K562 (cell line): Measurements from ENCODE around the gene RTF1. TPM values are rescaled to one million over a fixed set of nuclear protein-coding genes. Genes with fewer than 3 reads are reported as not detected.

Experiments used
- ATF6 ChIP-seq: sonication (generic); formaldehyde crosslinking; IDR thresholded peaks from 2 replicates; pipeline ENCODE4 v1.4.0; 2020; ENCODE audit warnings: mild to moderate bottlenecking, missing genetic modification reagents
- ATF7 ChIP-seq: fragments of 450-650 bp; IDR thresholded peaks from 2 replicates; pipeline ENCODE4 v1.7.1; 2014; ENCODE audit warnings: mild to moderate bottlenecking, moderate library complexity
- C11orf30 ChIP-seq: fragments of 450-650 bp; IDR thresholded peaks from 2 replicates; pipeline ENCODE4 v1.6.1; 2016; ENCODE audit warnings: low read depth, mild to moderate bottlenecking
- CHD4 ChIP-seq: fragments of 200-600 bp; sonication (generic); IDR thresholded peaks from 3 replicates; pipeline ENCODE4 v1.6.1; 2012; ENCODE audit warnings: low read depth, mild to moderate bottlenecking, mixed read lengths, low read length, inconsistent platforms; ENCODE audit not compliant: insufficient read depth, insufficient replicate concordance, poor library complexity, severe bottlenecking
- ELK3 ChIP-seq: fragments of 450-650 bp; formaldehyde crosslinking; IDR thresholded peaks from 2 replicates; pipeline ENCODE4 v1.4.0; 2020; ENCODE audit warnings: mild to moderate bottlenecking
- EZH2 ChIP-seq: IDR thresholded peaks from 2 replicates; pipeline ENCODE4 v1.6.1; 2012; ENCODE audit warnings: low read depth, mild to moderate bottlenecking, inconsistent platforms, low read length, borderline replicate concordance
- FIP1L1 ChIP-seq: fragments of 200-400 bp; formaldehyde crosslinking; IDR thresholded peaks from 2 replicates; pipeline ENCODE4 v1.6.1; 2018; ENCODE audit warnings: mild to moderate bottlenecking, low read depth, low read length; ENCODE audit not compliant: poor library complexity, severe bottlenecking
- FOXK2 ChIP-seq, 2 experiments: fragments of 450-650 bp; IDR thresholded peaks in 1 of 2; conservative IDR thresholded peaks in 1 of 2; 2 replicates each; pipeline ENCODE4 v1.6.1; 2016; ENCODE audit warnings: low read depth in 2 of 2, mild to moderate bottlenecking in 1 of 2
- NEUROD1 ChIP-seq: fragments of 150-350 bp; IDR thresholded peaks from 2 replicates; pipeline ENCODE4 v1.6.1; 2014; ENCODE audit warnings: borderline replicate concordance, low read length, low read depth; ENCODE audit not compliant: partially characterized antibody
- PKNOX1 ChIP-seq: fragments of 450-650 bp; IDR thresholded peaks from 2 replicates; pipeline ENCODE4 v1.6.1; 2016
- POLR2AphosphoS5 ChIP-seq: IDR thresholded peaks from 2 replicates; pipeline ENCODE4 v1.6.1; 2011; ENCODE audit warnings: mild to moderate bottlenecking, low read depth, low read length, moderate library complexity; ENCODE audit not compliant: control insufficient read depth, insufficient read depth
- SMAD1 ChIP-seq: fragments of 150-350 bp; IDR thresholded peaks from 2 replicates; pipeline ENCODE4 v1.6.1; 2014; ENCODE audit warnings: low read length, low read depth; ENCODE audit not compliant: partially characterized antibody
- TBP ChIP-seq: optimal IDR thresholded peaks from 2 replicates; pipeline ENCODE3; 2011; ENCODE audit warnings: low read depth, low read length, improper control_type of control experiment
- ZBTB2 ChIP-seq: fragments of 450-650 bp; IDR thresholded peaks from 2 replicates; pipeline ENCODE4 v1.6.1; 2016; ENCODE audit warnings: antibody characterized with exemption
- polyA plus RNA-seq, 8 experiments: library from polyadenylated mRNA; depleted of rRNA in 4 of 8; stranded (reverse) in 5 of 8; unstranded in 3 of 8; fragments of >200 nt; fragmentation: Nextera tagmentation in 2 of 8; fragmentation: Illumina TruSeq in 1 of 8; extraction: Ambion mirVana in 2 of 8; extraction: Trizol in 1 of 8; gene quantifications; 2 replicates each; pipeline versions ENCODE4 v1.2.1 to v1.2.3, GENCODE V29; 2011 to 2014; ENCODE audit warnings: inconsistent platforms in 1 of 8, missing spikeins in 1 of 8
- total RNA-seq, 7 experiments: library from RNA; depleted of rRNA in 6 of 7; stranded (reverse); fragments of >200 nt in 6 of 7; fragmentation: Illumina TruSeq in 2 of 7; extraction: Trizol in 2 of 7; gene quantifications; 2 replicates each; pipeline versions ENCODE4 v1.2.1 to v1.2.3, GENCODE V29; 2011 to 2021; ENCODE audit warnings: low replicate concordance in 1 of 7
- TF ChIP-seq, protein P1 (sequence below): sonication (generic); formaldehyde crosslinking; IDR thresholded peaks from 2 replicates; pipeline ENCODE4 v1.8.0; 2022; ENCODE audit warnings: mild to moderate bottlenecking, missing genetic modification reagents
- TF ChIP-seq, protein P2 (sequence below): sonication (generic); formaldehyde crosslinking; IDR thresholded peaks from 2 replicates; pipeline ENCODE4 v1.8.0; 2023; ENCODE audit warnings: mild to moderate bottlenecking, missing genetic modification reagents

Gene RTF1
- total and polyA plus RNA-seq, 9 of the 15 experiments (the other 6 are each of a cell fraction or from before 2014, with no cell fraction given) = 7.6 to 69.5 (median 31.5) TPM

DNA sequence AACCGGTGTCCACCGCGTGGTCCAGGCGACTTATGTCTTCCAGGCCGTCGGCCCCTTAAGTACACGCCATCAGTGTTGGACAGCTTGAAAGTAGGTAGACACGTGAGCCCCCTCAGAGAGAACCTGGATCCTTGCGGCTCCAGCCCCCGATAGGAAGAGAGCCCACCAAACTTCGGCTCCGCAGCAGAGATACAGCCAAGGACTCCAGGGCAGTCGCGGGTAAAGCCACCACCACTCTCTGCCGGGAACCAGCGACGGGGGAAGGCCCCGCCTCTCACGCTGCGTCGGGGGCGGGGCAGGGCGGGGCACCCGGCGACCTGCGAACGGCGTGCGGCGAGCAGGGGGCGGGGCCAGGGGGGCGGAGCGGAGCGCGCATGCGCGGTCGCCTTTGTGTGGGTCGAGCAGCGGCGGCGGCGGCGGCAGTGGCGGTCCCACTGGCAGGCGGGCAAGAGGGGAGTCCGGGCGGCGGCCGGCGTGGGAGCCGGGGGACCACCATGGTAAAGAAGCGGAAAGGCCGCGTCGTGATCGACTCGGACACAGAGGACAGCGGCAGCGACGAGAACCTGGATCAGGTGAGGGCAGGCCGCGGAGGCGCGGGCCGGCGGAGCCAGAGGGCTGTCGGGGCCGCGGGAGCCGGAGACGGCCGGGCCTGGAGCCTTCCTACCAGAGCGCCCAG lies at the start of gene RTF1 (continued):
- TF ChIP-seq POLR2AphosphoS5 (peak; percentile 81), TBP (peak; percentile 81), NEUROD1 (peak; percentile 14), ELK3 (CRISPR knock-in tag) (no peak), EZH2 (no peak), SMAD1 (no peak), C11orf30 (peak; percentile 74), PKNOX1 (no peak; the same call in 1 of the 2 replicates), FOXK2 (conservative IDR thresholded peaks at IDR 0.05 in 1 of 2, IDR thresholded peaks at IDR 0.05 in 1 of 2; ENCODE audit: low read depth in 2 of 2) (peak; percentile 57 to 58; a peak in 2 of 4 replicates), ZBTB2 (peak; percentile 74; the same call in 1 of the 2 replicates), FIP1L1 (peak; percentile 46), ATF6 (0 out of 2 replicates have a peak, but pooled peaks have one; percentile 22), CHD4 (no peak), ATF7 (peak; percentile 43; the same call in 1 of the 2 replicates)
- TF ChIP-seq, protein P1, sequence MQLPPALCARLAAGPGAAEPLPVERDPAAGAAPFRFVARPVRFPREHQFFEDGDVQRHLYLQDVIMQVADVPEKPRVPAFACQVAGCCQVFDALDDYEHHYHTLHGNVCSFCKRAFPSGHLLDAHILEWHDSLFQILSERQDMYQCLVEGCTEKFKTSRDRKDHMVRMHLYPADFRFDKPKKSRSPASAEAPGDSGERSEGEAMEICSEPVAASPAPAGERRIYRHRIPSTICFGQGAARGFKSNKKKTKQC = peak; percentile 9; the same call in 1 of the 2 replicates
- TF ChIP-seq, protein P2, sequence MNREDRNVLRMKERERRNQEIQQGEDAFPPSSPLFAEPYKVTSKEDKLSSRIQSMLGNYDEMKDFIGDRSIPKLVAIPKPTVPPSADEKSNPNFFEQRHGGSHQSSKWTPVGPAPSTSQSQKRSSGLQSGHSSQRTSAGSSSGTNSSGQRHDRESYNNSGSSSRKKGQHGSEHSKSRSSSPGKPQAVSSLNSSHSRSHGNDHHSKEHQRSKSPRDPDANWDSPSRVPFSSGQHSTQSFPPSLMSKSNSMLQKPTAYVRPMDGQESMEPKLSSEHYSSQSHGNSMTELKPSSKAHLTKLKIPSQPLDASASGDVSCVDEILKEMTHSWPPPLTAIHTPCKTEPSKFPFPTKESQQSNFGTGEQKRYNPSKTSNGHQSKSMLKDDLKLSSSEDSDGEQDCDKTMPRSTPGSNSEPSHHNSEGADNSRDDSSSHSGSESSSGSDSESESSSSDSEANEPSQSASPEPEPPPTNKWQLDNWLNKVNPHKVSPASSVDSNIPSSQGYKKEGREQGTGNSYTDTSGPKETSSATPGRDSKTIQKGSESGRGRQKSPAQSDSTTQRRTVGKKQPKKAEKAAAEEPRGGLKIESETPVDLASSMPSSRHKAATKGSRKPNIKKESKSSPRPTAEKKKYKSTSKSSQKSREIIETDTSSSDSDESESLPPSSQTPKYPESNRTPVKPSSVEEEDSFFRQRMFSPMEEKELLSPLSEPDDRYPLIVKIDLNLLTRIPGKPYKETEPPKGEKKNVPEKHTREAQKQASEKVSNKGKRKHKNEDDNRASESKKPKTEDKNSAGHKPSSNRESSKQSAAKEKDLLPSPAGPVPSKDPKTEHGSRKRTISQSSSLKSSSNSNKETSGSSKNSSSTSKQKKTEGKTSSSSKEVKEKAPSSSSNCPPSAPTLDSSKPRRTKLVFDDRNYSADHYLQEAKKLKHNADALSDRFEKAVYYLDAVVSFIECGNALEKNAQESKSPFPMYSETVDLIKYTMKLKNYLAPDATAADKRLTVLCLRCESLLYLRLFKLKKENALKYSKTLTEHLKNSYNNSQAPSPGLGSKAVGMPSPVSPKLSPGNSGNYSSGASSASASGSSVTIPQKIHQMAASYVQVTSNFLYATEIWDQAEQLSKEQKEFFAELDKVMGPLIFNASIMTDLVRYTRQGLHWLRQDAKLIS (CRISPR knock-in tag) = peak; percentile 32; the same call in 1 of the 2 replicates
